ENCODE results near the gene TMEM120B.
"Not testable (repeated sequence)": the region's sequence is repeated elsewhere in the genome, so short reads cannot be mapped to it uniquely, and the experiment has no call there.

Gene TMEM120B

DNA sequence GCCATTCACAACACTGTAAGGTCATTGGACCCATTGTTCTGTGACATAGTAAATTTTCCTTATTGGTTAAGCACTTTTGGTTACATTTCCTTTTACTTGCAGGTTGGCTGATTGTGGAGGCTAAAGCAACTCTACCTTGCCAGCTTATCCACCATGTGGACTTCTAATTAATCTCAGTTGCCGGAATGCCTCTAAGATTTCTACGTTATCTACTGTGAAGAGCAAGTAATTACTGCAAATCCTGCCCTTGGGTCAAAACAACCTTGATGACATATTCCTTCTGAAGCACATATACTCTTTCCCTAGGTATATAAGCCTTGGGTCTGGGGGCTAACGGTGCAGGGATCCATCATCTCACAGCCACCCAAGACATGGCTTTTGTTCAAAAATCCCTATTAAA is 23.6 kb upstream of the TMEM120B start:
- H3K4me3 ChIP-seq (ENCODE audit: severe bottlenecking): no peak overlapping the region
- ATAC-seq (ENCODE audit: low read depth): no peak
- no peak overlapping the region for H3K27ac ChIP-seq (ENCODE audit: poor library complexity, severe bottlenecking)
- no peaks in the 10 kb centered on the region for H3K27me3 ChIP-seq (ENCODE audit: insufficient read depth, poor library complexity, severe bottlenecking)
- TF ChIP-seq CTCF (IDR thresholded peaks at IDR 0.05; ENCODE audit: poor library complexity, severe bottlenecking): no peak
- DNase-seq (ENCODE audit: low spot score): no peak
- H3K36me3 ChIP-seq (ENCODE audit: low read depth): no peaks in the 10 kb centered on the region
- no peaks in the 10 kb centered on the region for H3K4me1 ChIP-seq (ENCODE audit: insufficient read depth, poor library complexity, severe bottlenecking)
- no peaks in the 10 kb centered on the region for H3K9me3 ChIP-seq (ENCODE audit: severe bottlenecking)

- Histone ChIP-seq H3K27me3 (ENCODE audit: insufficient read depth, poor library complexity, severe bottlenecking) (no peaks in the 10 kb centered on the region), H3K9me3 (ENCODE audit: severe bottlenecking) (no peaks in the 10 kb centered on the region), H3K4me1 (ENCODE audit: insufficient read depth, poor library complexity, severe bottlenecking) (no peaks in the 10 kb centered on the region), H3K4me3 (ENCODE audit: severe bottlenecking) (no peak overlapping the region), H3K27ac (ENCODE audit: poor library complexity, severe bottlenecking) (no peak overlapping the region), H3K36me3 (ENCODE audit: low read depth) (no peaks in the 10 kb centered on the region)
- DNase-seq (ENCODE audit: low spot score): no peak
- ATAC-seq (ENCODE audit: low read depth): no peak
- TF ChIP-seq CTCF (IDR thresholded peaks at IDR 0.05; ENCODE audit: poor library complexity, severe bottlenecking): no peak
Observed at GRCh38 chr12:121689430-121689829, 23.1 kb upstream of the TMEM120B start.

- H3K9me3 ChIP-seq (ENCODE audit: severe bottlenecking); H3K27ac ChIP-seq (ENCODE audit: poor library complexity, severe bottlenecking); H3K27me3 ChIP-seq (ENCODE audit: insufficient read depth, poor library complexity, severe bottlenecking); DNase-seq (ENCODE audit: low spot score); H3K4me1 ChIP-seq (ENCODE audit: insufficient read depth, poor library complexity, severe bottlenecking); H3K36me3 ChIP-seq (ENCODE audit: low read depth); ATAC-seq (ENCODE audit: low read depth); H3K4me3 ChIP-seq (ENCODE audit: severe bottlenecking): not testable (repeated sequence)
Observed at GRCh38 chr12:121692744-121693143, 19.8 kb upstream of the TMEM120B start.

DNA sequence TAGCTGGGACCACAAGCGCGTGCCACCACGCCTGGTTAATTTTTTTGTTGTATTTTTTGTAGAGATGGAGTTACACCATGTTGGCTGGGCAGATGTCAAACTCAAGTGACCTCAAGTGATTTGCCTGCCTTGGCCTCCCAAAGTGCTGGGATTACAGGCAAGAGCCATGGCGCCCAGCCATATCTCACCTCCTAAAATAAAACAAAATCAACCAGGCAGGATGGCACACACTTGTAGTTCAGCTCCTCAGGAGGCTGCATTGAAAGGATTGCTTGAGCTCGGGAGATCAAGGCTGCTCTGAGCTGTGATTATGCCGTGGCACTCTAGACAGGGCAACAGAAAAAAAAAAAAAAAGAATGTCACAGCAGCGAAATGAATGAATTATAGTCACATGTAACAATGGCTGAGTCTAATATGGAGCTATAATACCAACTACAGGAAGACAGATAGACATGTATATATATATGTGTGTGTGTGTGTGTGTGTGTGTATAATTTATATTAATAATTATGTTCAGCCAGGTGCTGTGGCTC is 19.3 kb upstream of the TMEM120B start:
- no peaks in the 10 kb centered on the region for H3K9me3 ChIP-seq (ENCODE audit: severe bottlenecking)
- TF ChIP-seq CTCF (IDR thresholded peaks at IDR 0.05; ENCODE audit: poor library complexity, severe bottlenecking): no peak
- DNase-seq (ENCODE audit: low spot score) (no peak), ATAC-seq (ENCODE audit: low read depth) (no peak)
- H3K4me1 ChIP-seq (ENCODE audit: insufficient read depth, poor library complexity, severe bottlenecking): no peaks in the 10 kb centered on the region
- no peak overlapping the region for H3K4me3 ChIP-seq (ENCODE audit: severe bottlenecking)
- H3K27me3 ChIP-seq (ENCODE audit: insufficient read depth, poor library complexity, severe bottlenecking): no peaks in the 10 kb centered on the region
- H3K36me3 ChIP-seq (ENCODE audit: low read depth): no peaks in the 10 kb centered on the region
- no peak overlapping the region for H3K27ac ChIP-seq (ENCODE audit: poor library complexity, severe bottlenecking)

DNA sequence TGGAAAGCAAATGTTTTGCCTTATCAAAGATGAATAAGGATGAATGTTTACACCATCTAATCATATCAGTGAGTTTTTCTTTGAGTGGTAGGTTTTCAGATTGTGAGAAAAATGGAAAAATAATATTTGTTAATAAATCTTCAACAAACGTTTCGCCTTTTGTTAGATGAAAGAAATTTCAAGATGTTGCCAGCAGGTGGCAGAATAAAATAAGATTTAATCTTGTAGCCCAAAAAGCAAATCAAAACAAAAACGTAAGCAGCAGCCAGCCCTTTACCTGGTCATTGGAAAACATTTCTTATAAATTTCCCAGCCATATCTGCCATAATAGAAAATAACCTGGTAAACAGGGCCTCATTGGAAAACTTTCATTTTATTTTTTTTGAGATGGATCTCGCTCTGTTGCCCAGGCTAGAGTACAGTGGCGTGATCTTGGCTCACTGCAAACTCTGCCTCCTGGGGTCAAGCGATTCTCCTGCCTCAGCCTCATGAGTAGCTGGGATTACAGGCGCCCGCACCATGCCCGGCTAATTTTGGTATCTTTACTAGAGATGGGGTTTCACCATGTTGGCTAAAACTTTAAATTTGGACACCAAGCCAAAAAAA is 15.4 kb upstream of the TMEM120B start:
- peak; percentile 64 for TF ChIP-seq CTCF (IDR thresholded peaks at IDR 0.05; ENCODE audit: poor library complexity, severe bottlenecking)
- Histone ChIP-seq H3K4me3 (ENCODE audit: severe bottlenecking) (no peak overlapping the region), H3K4me1 (ENCODE audit: insufficient read depth, poor library complexity, severe bottlenecking) (no peaks in the 10 kb centered on the region), H3K27me3 (ENCODE audit: insufficient read depth, poor library complexity, severe bottlenecking) (no peaks in the 10 kb centered on the region), H3K36me3 (ENCODE audit: low read depth) (no peaks in the 10 kb centered on the region), H3K9me3 (ENCODE audit: severe bottlenecking) (no peaks in the 10 kb centered on the region), H3K27ac (ENCODE audit: poor library complexity, severe bottlenecking) (no peak overlapping the region)
- ATAC-seq (ENCODE audit: low read depth): no peak
- DNase-seq (ENCODE audit: low spot score): no peak

DNA sequence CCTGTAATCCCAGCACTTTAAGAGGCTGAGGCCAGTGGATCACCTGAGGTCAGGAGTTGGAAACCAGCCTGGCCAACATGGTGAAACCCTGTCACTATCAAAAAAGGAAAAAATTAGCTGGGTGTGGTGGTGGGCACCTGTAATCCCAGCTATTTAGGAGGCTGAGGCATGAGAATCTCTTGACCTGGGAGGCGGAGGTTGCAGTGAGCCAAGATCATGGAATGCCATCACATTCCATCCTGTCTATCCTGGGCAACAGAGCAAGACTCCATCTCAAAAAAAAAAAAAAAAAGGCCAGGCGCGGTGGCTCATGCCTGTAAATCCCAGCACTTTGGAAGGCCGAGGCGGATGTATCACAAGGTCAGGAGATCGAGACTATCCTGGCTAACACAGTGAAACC is 14.7 kb upstream of the TMEM120B start:
- H3K27me3 ChIP-seq (ENCODE audit: insufficient read depth, poor library complexity, severe bottlenecking); H3K4me1 ChIP-seq (ENCODE audit: insufficient read depth, poor library complexity, severe bottlenecking); H3K4me3 ChIP-seq (ENCODE audit: severe bottlenecking); H3K36me3 ChIP-seq (ENCODE audit: low read depth); H3K27ac ChIP-seq (ENCODE audit: poor library complexity, severe bottlenecking); DNase-seq (ENCODE audit: low spot score); ATAC-seq (ENCODE audit: low read depth); H3K9me3 ChIP-seq (ENCODE audit: severe bottlenecking): not testable (repeated sequence)
